Measurements from ENCODE around the gene TEX101.

GRCh38 chr19:43465468-43466120 is 50.9 kb downstream of the TEX101 start, which contains the start of gene LYPD3:
- TF ChIP-seq, protein P1, sequence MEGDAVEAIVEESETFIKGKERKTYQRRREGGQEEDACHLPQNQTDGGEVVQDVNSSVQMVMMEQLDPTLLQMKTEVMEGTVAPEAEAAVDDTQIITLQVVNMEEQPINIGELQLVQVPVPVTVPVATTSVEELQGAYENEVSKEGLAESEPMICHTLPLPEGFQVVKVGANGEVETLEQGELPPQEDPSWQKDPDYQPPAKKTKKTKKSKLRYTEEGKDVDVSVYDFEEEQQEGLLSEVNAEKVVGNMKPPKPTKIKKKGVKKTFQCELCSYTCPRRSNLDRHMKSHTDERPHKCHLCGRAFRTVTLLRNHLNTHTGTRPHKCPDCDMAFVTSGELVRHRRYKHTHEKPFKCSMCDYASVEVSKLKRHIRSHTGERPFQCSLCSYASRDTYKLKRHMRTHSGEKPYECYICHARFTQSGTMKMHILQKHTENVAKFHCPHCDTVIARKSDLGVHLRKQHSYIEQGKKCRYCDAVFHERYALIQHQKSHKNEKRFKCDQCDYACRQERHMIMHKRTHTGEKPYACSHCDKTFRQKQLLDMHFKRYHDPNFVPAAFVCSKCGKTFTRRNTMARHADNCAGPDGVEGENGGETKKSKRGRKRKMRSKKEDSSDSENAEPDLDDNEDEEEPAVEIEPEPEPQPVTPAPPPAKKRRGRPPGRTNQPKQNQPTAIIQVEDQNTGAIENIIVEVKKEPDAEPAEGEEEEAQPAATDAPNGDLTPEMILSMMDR (IDR thresholded peaks at IDR 0.05 in 4 of 5, conservative IDR thresholded peaks at IDR 0.05 in 1 of 5): no peak
- no peak for TF ChIP-seq POLR2A (IDR thresholded peaks at IDR 0.05)

Measured in gastrocnemius medialis (tissue), 4 donors.